Chondrocyte (in vitro differentiated cells): ENCODE data around the gene PFDN1. TPM values are rescaled to one million over a fixed set of nuclear protein-coding genes. Genes with fewer than 3 reads are reported as not detected.

Experiments
- DNase-seq: peaks from one replicate; pipeline ENCODE4 v3.0.0; 2021; ENCODE audit warnings: mixed read lengths, low spot score
- H3K27ac Mint-ChIP-seq: one replicate; pipeline ENCODE4 v1.8.0; 2021; ENCODE audit warnings: mild to moderate bottlenecking, moderate library complexity, mixed read lengths; ENCODE audit not compliant: unreplicated experiment
- H3K27me3 Mint-ChIP-seq: 2 replicates; pipeline ENCODE4 v1.8.0; 2021; ENCODE audit warnings: low read depth, mixed read lengths
- H3K36me3 Mint-ChIP-seq: 2 replicates; pipeline ENCODE4 v1.8.0; 2021; ENCODE audit warnings: low read depth, mixed read lengths
- H3K4me1 Mint-ChIP-seq: 2 replicates; pipeline ENCODE4 v1.8.0; 2021; ENCODE audit warnings: low read depth, mild to moderate bottlenecking, mixed read lengths
- H3K4me3 Mint-ChIP-seq: one replicate; pipeline ENCODE4 v1.8.0; 2021; ENCODE audit warnings: mild to moderate bottlenecking, moderate library complexity, mixed read lengths; ENCODE audit not compliant: unreplicated experiment
- H3K9me3 Mint-ChIP-seq: 2 replicates; pipeline ENCODE4 v1.8.0; 2021; ENCODE audit warnings: low read depth, mixed read lengths
- CTCF ChIP-seq: fragments of 200-600 bp; sonication (generic); IDR thresholded peaks from 2 replicates; pipeline ENCODE4 v1.5.0; 2021; ENCODE audit warnings: antibody characterized with exemption, mild to moderate bottlenecking, moderate library complexity
- total RNA-seq: library from RNA; stranded (reverse); gene quantifications from 3 replicates; pipeline ENCODE4 v1.2.1, GENCODE V29; 2021

PFDN1 gene
- total RNA-seq, 1 donor from 2014 or later, result 44.5 TPM

GRCh38 chr5:140245341-140245740 is 57.6 kb downstream of the PFDN1 start:
- Mint-ChIP-seq H3K27me3 (no peaks in the 10 kb centered on the region), H3K36me3 (peaks cover 4% of the 10 kb centered on the region), H3K4me1 (peaks cover 54% of the 10 kb centered on the region), H3K27ac (peak overlapping the region; percentile 90), H3K9me3 (no peaks in the 10 kb centered on the region), H3K4me3 (no peak overlapping the region)
- DNase-seq, result no peak
- no peak for TF ChIP-seq CTCF

- Mint-ChIP-seq H3K27me3 (no peaks in the 10 kb centered on the region), H3K27ac (peak overlapping the region; percentile 47), H3K36me3 (no peaks in the 10 kb centered on the region), H3K4me1 (peaks cover 51% of the 10 kb centered on the region), H3K9me3 (no peaks in the 10 kb centered on the region), H3K4me3 (no peak overlapping the region)
- DNase-seq, result peak; percentile 96
- peak; percentile 94 for TF ChIP-seq CTCF
Observed at GRCh38 chr5:140244525-140245025, 58.3 kb downstream of the PFDN1 start.

GRCh38 chr5:140243706-140244250 is 59.1 kb downstream of the PFDN1 start:
- Mint-ChIP-seq H3K27ac (no peak overlapping the region), H3K27me3 (no peaks in the 10 kb centered on the region), H3K4me3 (no peak overlapping the region), H3K9me3 (no peaks in the 10 kb centered on the region), H3K36me3 (no peaks in the 10 kb centered on the region), H3K4me1 (peaks cover 51% of the 10 kb centered on the region)
- no peak for TF ChIP-seq CTCF
- DNase-seq, result no peak

GRCh38 chr5:140242890-140243585 is 59.9 kb downstream of the PFDN1 start:
- Mint-ChIP-seq H3K36me3 (no peaks in the 10 kb centered on the region), H3K27me3 (no peaks in the 10 kb centered on the region), H3K9me3 (no peaks in the 10 kb centered on the region), H3K27ac (no peak overlapping the region), H3K4me3 (no peak overlapping the region), H3K4me1 (peaks cover 48% of the 10 kb centered on the region)
- DNase-seq, result no peak
- TF ChIP-seq CTCF, result no peak

- no peaks in the 10 kb centered on the region for H3K36me3 Mint-ChIP-seq
- no peak overlapping the region for H3K4me3 Mint-ChIP-seq
- no peaks in the 10 kb centered on the region for H3K27me3 Mint-ChIP-seq
- H3K9me3 Mint-ChIP-seq, result no peaks in the 10 kb centered on the region
- H3K27ac Mint-ChIP-seq, result peak overlapping the region; percentile 41
- peaks cover 44% of the 10 kb centered on the region for H3K4me1 Mint-ChIP-seq
- no peak for DNase-seq
- TF ChIP-seq CTCF, result peak; percentile 34
Observed at GRCh38 chr5:140242099-140242498, 60.8 kb downstream of the PFDN1 start.
